Tibial nerve (tissue), 4 donors: ENCODE measurements around the gene RIPOR1. TPM values are rescaled to one million over a fixed set of nuclear protein-coding genes. Genes with fewer than 3 reads are reported as not detected.

ENCODE experiments used
- DNase-seq, 2 donors: peaks; one replicate each; pipeline ENCODE4 v3.0.0-alpha.2; 2019; ENCODE audit warnings: low spot score in 2 of 2
- H3K27ac ChIP-seq, 4 donors: fragments of 200-600 bp; sonication (generic) in 3 of 4; one replicate each; pipeline ENCODE4 v1.5.1; 2017 to 2019; ENCODE audit warnings: mild to moderate bottlenecking in 1 of 4
- H3K27me3 ChIP-seq, 2 donors: fragments of 200-600 bp; sonication (generic) in 1 of 2; one replicate each; pipeline versions ENCODE4 v1.5.1 to v1.6.0; 2017 to 2019
- H3K36me3 ChIP-seq, 3 donors: fragments of 200-600 bp; sonication (generic); one replicate each; pipeline ENCODE4 v1.5.1; 2018 to 2019
- H3K4me1 ChIP-seq, 4 donors: fragments of 200-600 bp; sonication (generic) in 3 of 4; one replicate each; pipeline ENCODE4 v1.5.1; 2017 to 2019
- H3K4me3 ChIP-seq, 4 donors: fragments of 200-600 bp; sonication (generic) in 3 of 4; one replicate each; pipeline ENCODE4 v1.5.1; 2017 to 2019; ENCODE audit warnings: mild to moderate bottlenecking in 1 of 4, moderate library complexity in 1 of 4
- H3K9me3 ChIP-seq, 4 donors: fragments of 200-600 bp; sonication (generic) in 3 of 4; one replicate each; pipeline ENCODE4 v1.5.1; 2017 to 2019
- EP300 ChIP-seq, 2 donors: sonication (generic); formaldehyde crosslinking; IDR thresholded peaks; one replicate each; pipeline ENCODE4 v1.6.1; 2017; ENCODE audit warnings: antibody characterized with exemption in 2 of 2, mild to moderate bottlenecking in 1 of 2
- POLR2A ChIP-seq, 2 donors: fragments of 450-650 bp; IDR thresholded peaks; one replicate each; pipeline ENCODE4 v1.6.1; 2017; ENCODE audit warnings: antibody characterized with exemption in 2 of 2, mild to moderate bottlenecking in 2 of 2, moderate library complexity in 2 of 2
- WGBS, 2 donors: methylation state at CpG; one replicate each; pipeline ENCODE4 v1.1.5; 2018; 5-methylcytosine and 5-hydroxymethylcytosine counted together
- total RNA-seq, 4 donors: library from RNA; depleted of rRNA; stranded (reverse); fragments of >200 nt; gene quantifications; one replicate each; pipeline ENCODE4 v1.1.0, GENCODE V29; 2016
- TF ChIP-seq, protein P1 (sequence below), 5 experiments: fragments of 200-600 bp in 3 of 5; fragments of 450-650 bp in 2 of 5; sonication (generic) in 3 of 5; IDR thresholded peaks; one replicate each; pipeline ENCODE4 v1.5.1; 2016 to 2019; ENCODE audit warnings: antibody characterized with exemption in 5 of 5, mild to moderate bottlenecking in 3 of 5, moderate library complexity in 2 of 5

The RIPOR1 gene
- total RNA-seq, 4 donors from 2014 or later = 50.6 to 112 (median 85.1) TPM

GRCh38 chr16:67545665-67546024, 17.0 kb downstream of the RIPOR1 start:
- DNase-seq = no peak
- peaks cover 0 to 57% (median 15%) of the 10 kb centered on the region in 4 donors for H3K4me1 ChIP-seq
- H3K36me3 ChIP-seq = peaks cover 10 to 80% (median 13%) of the 10 kb centered on the region in 3 donors
- TF ChIP-seq EP300 (IDR thresholded peaks at IDR 0.05) (no peak), POLR2A (IDR thresholded peaks at IDR 0.05) (no peak)
- TF ChIP-seq, protein P1, sequence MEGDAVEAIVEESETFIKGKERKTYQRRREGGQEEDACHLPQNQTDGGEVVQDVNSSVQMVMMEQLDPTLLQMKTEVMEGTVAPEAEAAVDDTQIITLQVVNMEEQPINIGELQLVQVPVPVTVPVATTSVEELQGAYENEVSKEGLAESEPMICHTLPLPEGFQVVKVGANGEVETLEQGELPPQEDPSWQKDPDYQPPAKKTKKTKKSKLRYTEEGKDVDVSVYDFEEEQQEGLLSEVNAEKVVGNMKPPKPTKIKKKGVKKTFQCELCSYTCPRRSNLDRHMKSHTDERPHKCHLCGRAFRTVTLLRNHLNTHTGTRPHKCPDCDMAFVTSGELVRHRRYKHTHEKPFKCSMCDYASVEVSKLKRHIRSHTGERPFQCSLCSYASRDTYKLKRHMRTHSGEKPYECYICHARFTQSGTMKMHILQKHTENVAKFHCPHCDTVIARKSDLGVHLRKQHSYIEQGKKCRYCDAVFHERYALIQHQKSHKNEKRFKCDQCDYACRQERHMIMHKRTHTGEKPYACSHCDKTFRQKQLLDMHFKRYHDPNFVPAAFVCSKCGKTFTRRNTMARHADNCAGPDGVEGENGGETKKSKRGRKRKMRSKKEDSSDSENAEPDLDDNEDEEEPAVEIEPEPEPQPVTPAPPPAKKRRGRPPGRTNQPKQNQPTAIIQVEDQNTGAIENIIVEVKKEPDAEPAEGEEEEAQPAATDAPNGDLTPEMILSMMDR (IDR thresholded peaks at IDR 0.05) = no peak
- H3K4me3 ChIP-seq = no peak overlapping the region
- WGBS, 2 donors = 85 to 87% methylated on average over 10 to 14 of the region's 14 CpGs
- no peaks in the 10 kb centered on the region for H3K27me3 ChIP-seq
- no peaks in the 10 kb centered on the region for H3K9me3 ChIP-seq
- peak overlapping the region in 1 of 4 donors; percentile 11 for H3K27ac ChIP-seq

DNA sequence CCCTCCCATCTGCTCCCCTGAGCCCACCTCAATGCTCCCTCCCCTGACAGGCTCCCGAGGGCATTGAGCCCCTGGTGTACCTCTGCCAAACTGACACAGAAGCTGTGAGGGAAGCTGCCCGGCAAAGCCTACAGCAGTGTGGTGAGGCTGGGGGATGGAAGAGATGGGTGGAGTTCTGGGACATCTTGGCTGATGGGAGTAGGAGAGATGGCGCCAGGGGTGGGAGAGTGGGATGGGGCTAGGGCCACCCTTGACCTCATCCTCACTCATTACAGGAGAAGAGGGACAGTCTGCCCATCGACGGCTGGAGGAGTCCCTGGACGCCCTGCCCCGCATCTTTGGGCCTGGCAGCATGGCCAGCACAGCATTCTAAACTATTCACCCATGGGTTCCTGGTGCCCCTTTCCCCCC, 17.5 kb downstream of the RIPOR1 start:
- TF ChIP-seq, protein P1 (IDR thresholded peaks at IDR 0.05) = no peak
- TF ChIP-seq POLR2A (IDR thresholded peaks at IDR 0.05) = no peak
- no peak for TF ChIP-seq EP300 (IDR thresholded peaks at IDR 0.05)
- Histone ChIP-seq H3K4me1 (peaks cover 0 to 54% (median 15%) of the 10 kb centered on the region in 4 donors), H3K4me3 (no peak overlapping the region), H3K27ac (peak overlapping the region in 2 of 4 donors; percentile 11), H3K9me3 (no peaks in the 10 kb centered on the region), H3K27me3 (no peaks in the 10 kb centered on the region), H3K36me3 (peaks cover 10 to 76% (median 13%) of the 10 kb centered on the region in 3 donors)
- no peak for DNase-seq
- WGBS, 2 donors = 63 to 76% methylated on average over 7 of the region's 7 CpGs

GRCh38 chr16:67546761-67547422, 18.3 kb downstream of the RIPOR1 start:
- WGBS, 2 donors = 5 to 10% methylated on average over 7 of the region's 7 CpGs
- DNase-seq = peak; percentile 48 to 65
- no peaks in the 10 kb centered on the region for H3K27me3 ChIP-seq
- peak overlapping the region in 3 of 4 donors; percentile 4 to 51 (median 38) for H3K27ac ChIP-seq
- H3K4me3 ChIP-seq = no peak overlapping the region
- peaks cover 0 to 47% (median 15%) of the 10 kb centered on the region in 4 donors for H3K4me1 ChIP-seq
- TF ChIP-seq POLR2A (IDR thresholded peaks at IDR 0.05) = no peak
- peak in 1 of 2 donors; percentile 41 for TF ChIP-seq EP300 (IDR thresholded peaks at IDR 0.05)
- TF ChIP-seq, protein P1 (IDR thresholded peaks at IDR 0.05) = peak; percentile 85 to 94 (median 93)
- H3K36me3 ChIP-seq = peaks cover 9 to 68% (median 13%) of the 10 kb centered on the region in 3 donors
- no peaks in the 10 kb centered on the region for H3K9me3 ChIP-seq

- H3K27me3 ChIP-seq = no peaks in the 10 kb centered on the region
- TF ChIP-seq EP300 (IDR thresholded peaks at IDR 0.05) (no peak), POLR2A (IDR thresholded peaks at IDR 0.05) (no peak)
- TF ChIP-seq, protein P1 (IDR thresholded peaks at IDR 0.05) = no peak
- no peaks in the 10 kb centered on the region for H3K9me3 ChIP-seq
- peaks cover 0 to 47% (median 17%) of the 10 kb centered on the region in 4 donors for H3K4me1 ChIP-seq
- peaks cover 5 to 60% (median 13%) of the 10 kb centered on the region in 3 donors for H3K36me3 ChIP-seq
- DNase-seq = no peak
- peak overlapping the region in 3 of 4 donors; percentile 4 to 65 (median 38) for H3K27ac ChIP-seq
- H3K4me3 ChIP-seq = no peak overlapping the region
- 61 to 66% methylated on average over 14 to 16 of the region's 16 CpGs for WGBS, 2 donors
Observed at GRCh38 chr16:67547423-67548264, 19.0 kb downstream of the RIPOR1 start.
